Measurements from ENCODE around the gene SRA1. TPM values are rescaled to one million over a fixed set of nuclear protein-coding genes. Genes with fewer than 3 reads are reported as not detected.

The SRA1 gene
- total and polyA plus RNA-seq, 2 of the 13 experiments (the other 11 are each of a cell fraction or from before 2014, with no cell fraction given), result 14.2 to 32.8 TPM

GRCh38 chr5:140575309-140575708 lies 18.0 kb upstream of the SRA1 start (continued):
- no peak for TF ChIP-seq KDM5A (IDR thresholded peaks at IDR 0.05; ENCODE audit: borderline replicate concordance, low read length)
- no peak for TF ChIP-seq KLF9 (CRISPR knock-in tag; IDR thresholded peaks at IDR 0.05; ENCODE audit: low read depth)
- peak; percentile 68 for TF ChIP-seq SAP130 (CRISPR knock-in tag; IDR thresholded peaks at IDR 0.05; ENCODE audit: low read depth)
- peak; percentile 48; the same call in 1 of the 2 replicates for TF ChIP-seq THRA (CRISPR knock-in tag; IDR thresholded peaks at IDR 0.05; ENCODE audit: borderline replicate concordance)
- no peak for TF ChIP-seq TAF1 (CRISPR knock-in tag; IDR thresholded peaks at IDR 0.05)
- peak; percentile 76; the same call in 1 of the 2 replicates for TF ChIP-seq RXRB (CRISPR knock-in tag; IDR thresholded peaks at IDR 0.05; ENCODE audit: borderline replicate concordance)
- peak; percentile 55 for TF ChIP-seq THAP11 (CRISPR knock-in tag; IDR thresholded peaks at IDR 0.05)
- peak; percentile 92 for TF ChIP-seq CTCF (CRISPR knock-in tag; IDR thresholded peaks at IDR 0.05)
- TF ChIP-seq STAG1 (CRISPR knock-in tag; IDR thresholded peaks at IDR 0.05), result peak; percentile 95
- no peak for TF ChIP-seq ZNF577 (CRISPR knock-in tag; IDR thresholded peaks at IDR 0.05; ENCODE audit: borderline replicate concordance, low read depth)
- TF ChIP-seq ZMYM3 (CRISPR knock-in tag; IDR thresholded peaks at IDR 0.05), result 0 out of 2 replicates have a peak, but pooled peaks have one; percentile 34
- TF ChIP-seq PAWR (CRISPR knock-in tag; IDR thresholded peaks at IDR 0.05; ENCODE audit: borderline replicate concordance), result no peak
- no peak for TF ChIP-seq FOXP1 (IDR thresholded peaks at IDR 0.05)
- TF ChIP-seq FOXP1 (CRISPR knock-in tag; IDR thresholded peaks at IDR 0.05), result no peak
- peak; percentile 98 for TF ChIP-seq SMC3 (IDR thresholded peaks at IDR 0.05; ENCODE audit: low read length)
- TF ChIP-seq ELF3 (CRISPR knock-in tag; IDR thresholded peaks at IDR 0.05), result peak; percentile 62
- peak in 1 of 2 experiments; percentile 51; a peak in 1 of 4 replicates for TF ChIP-seq KLF16 (CRISPR knock-in tag; IDR thresholded peaks at IDR 0.05)
- TF ChIP-seq ZBTB25 (CRISPR knock-in tag; IDR thresholded peaks at IDR 0.05), result 0 out of 2 replicates have a peak, but pooled peaks have one; percentile 19
- 0 out of 2 replicates have a peak, but pooled peaks have one; percentile 54 for TF ChIP-seq GATAD1 (CRISPR knock-in tag; IDR thresholded peaks at IDR 0.05)
- peak; percentile 58; the same call in 1 of the 2 replicates for TF ChIP-seq ARID4A (CRISPR knock-in tag; IDR thresholded peaks at IDR 0.05; ENCODE audit: borderline replicate concordance)
- TF ChIP-seq ADNP (CRISPR knock-in tag; IDR thresholded peaks at IDR 0.05), result 0 out of 2 replicates have a peak, but pooled peaks have one; percentile 41
- no peak for TF ChIP-seq SOX6 (IDR thresholded peaks at IDR 0.05)
- TF ChIP-seq SOX6 (CRISPR knock-in tag; IDR thresholded peaks at IDR 0.05), result 0 out of 2 replicates have a peak, but pooled peaks have one; percentile 28
- TF ChIP-seq ZNF644 (CRISPR knock-in tag; IDR thresholded peaks at IDR 0.05; ENCODE audit: low read depth), result peak; percentile 45; the same call in 1 of the 2 replicates
- TF ChIP-seq ZSCAN9 (CRISPR knock-in tag; IDR thresholded peaks at IDR 0.05; ENCODE audit: borderline replicate concordance), result 0 out of 2 replicates have a peak, but pooled peaks have one; percentile 19

Data from HepG2 (cell line).